Smooth muscle cell (in vitro differentiated cells): ENCODE data around the gene LSM7. TPM values are rescaled to one million over a fixed set of nuclear protein-coding genes. Genes with fewer than 3 reads are reported as not detected.

Source experiments
- DNase-seq: peaks from one replicate; lab custom pipeline; 2025; ENCODE audit not compliant: unreplicated experiment; lab: John Stamatoyannopoulos, UW
- H2AFZ ChIP-seq: fragments of 200-600 bp; sonication (generic); 2 replicates; pipeline ENCODE4 v1.6.0; 2016; ENCODE audit warnings: antibody characterized with exemption, low read depth, mild to moderate bottlenecking
- H3F3A ChIP-seq: fragments of 200-600 bp; sonication (generic); 2 replicates; pipeline ENCODE4 v1.6.0; 2017; ENCODE audit warnings: antibody characterized with exemption, low read depth
- H3K27ac ChIP-seq: fragments of 200-600 bp; sonication (generic); 2 replicates; pipeline ENCODE4 v1.5.1; 2016; ENCODE audit warnings: low read depth, mild to moderate bottlenecking
- H3K27me3 ChIP-seq: fragments of 200-600 bp; sonication (generic); 2 replicates; pipeline ENCODE4 v1.6.1; 2016; ENCODE audit warnings: low read depth, mild to moderate bottlenecking
- H3K36me3 ChIP-seq: fragments of 200-600 bp; sonication (generic); 2 replicates; pipeline ENCODE4 v1.5.1; 2016; ENCODE audit warnings: low read depth
- H3K4me1 ChIP-seq: fragments of 200-600 bp; sonication (generic); 2 replicates; pipeline ENCODE4 v1.5.1; 2016; ENCODE audit warnings: low read depth
- H3K4me2 ChIP-seq: fragments of 200-600 bp; sonication (generic); 2 replicates; pipeline ENCODE4 v1.6.0; 2016; ENCODE audit warnings: mild to moderate bottlenecking
- H3K4me3 ChIP-seq: fragments of 200-600 bp; sonication (generic); 2 replicates; pipeline ENCODE4 v1.5.1; 2016; ENCODE audit warnings: mild to moderate bottlenecking
- H3K79me2 ChIP-seq: fragments of 200-600 bp; sonication (generic); 2 replicates; pipeline ENCODE4 v1.6.0; 2016; ENCODE audit warnings: low read depth, mild to moderate bottlenecking
- H3K9ac ChIP-seq: fragments of 200-600 bp; sonication (generic); 2 replicates; pipeline ENCODE4 v1.6.0; 2016; ENCODE audit warnings: low read depth
- H3K9me3 ChIP-seq: fragments of 200-600 bp; sonication (generic); replicated peaks from 2 replicates; pipeline ENCODE4 v1.5.1; 2016; ENCODE audit warnings: low read depth
- H4K20me1 ChIP-seq: fragments of 200-600 bp; sonication (generic); 2 replicates; pipeline ENCODE4 v1.6.0; 2016; ENCODE audit warnings: low read depth
- WGBS: methylation state at CpG from one replicate; pipeline ENCODE4 v1.1.7; 2016; ENCODE audit warnings: low lambda C conversion rate; 5-methylcytosine and 5-hydroxymethylcytosine counted together
- polyA plus RNA-seq: library from polyadenylated mRNA; unstranded; fragments of >200 nt; fragmentation: Nextera tagmentation; extraction: Ambion mirVana; gene quantifications from 2 replicates; pipeline ENCODE4 v1.2.1, GENCODE V29; 2016
- total RNA-seq: library from RNA; depleted of rRNA; stranded (reverse); fragments of >200 nt; gene quantifications from 2 replicates; pipeline ENCODE4 v1.2.3, GENCODE V29; 2014
- TF ChIP-seq, protein P1 (sequence below): fragments of 200-600 bp; sonication (generic); IDR thresholded peaks from 2 replicates; pipeline ENCODE4 v1.5.1; 2017; ENCODE audit warnings: borderline replicate concordance, mild to moderate bottlenecking, antibody characterized with exemption; ENCODE audit not compliant: insufficient read depth, poor library complexity, severe bottlenecking

Gene LSM7
- total and polyA plus RNA-seq, 2 experiments from 2014 or later: 161 to 164 TPM

DNA sequence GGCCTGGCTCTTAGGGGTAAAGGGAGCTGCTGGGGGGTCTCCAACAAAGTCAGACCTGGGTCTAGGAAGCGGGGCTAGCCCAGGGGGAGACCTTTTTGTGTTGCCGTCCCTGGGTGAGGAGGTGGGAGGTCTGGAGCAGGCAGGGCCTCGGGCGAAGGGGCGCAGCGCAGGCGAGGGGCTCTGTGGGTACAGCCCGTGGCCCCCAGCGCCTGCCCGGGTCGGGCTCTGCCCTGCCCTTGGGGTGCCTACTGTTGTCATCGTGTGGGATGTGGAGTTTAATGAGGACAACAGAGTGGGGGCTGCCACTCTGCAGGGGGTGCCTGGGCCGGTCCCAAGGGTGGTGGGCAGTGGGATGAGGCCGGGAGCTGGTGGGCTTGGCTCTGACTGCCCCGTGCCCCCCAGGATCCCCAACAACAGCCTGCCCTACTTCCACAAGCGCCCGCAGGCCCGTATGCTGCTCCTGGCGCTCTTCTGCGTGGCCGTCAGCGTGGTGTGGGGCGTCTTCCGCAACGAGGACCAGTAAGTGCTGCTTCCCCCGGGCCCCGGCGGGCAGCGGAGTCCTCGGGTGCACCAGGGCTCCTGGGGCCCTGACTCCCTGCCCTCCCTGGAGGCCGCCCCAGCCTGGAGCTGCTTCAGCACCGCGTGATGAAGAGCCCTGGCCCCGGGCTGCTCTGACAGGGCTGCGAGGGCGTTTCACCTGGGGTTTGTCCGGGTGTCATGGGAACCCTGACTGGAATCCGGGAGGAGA lies 12.3 kb upstream of the LSM7 start:
- DNase-seq: no peak
- WGBS: 89% methylated on average over 36 of the region's 38 CpGs
- peaks cover 36% of the 10 kb centered on the region for H4K20me1 ChIP-seq
- no peaks in the 10 kb centered on the region for H3K27me3 ChIP-seq
- no peak overlapping the region for H3K9ac ChIP-seq
- no peak overlapping the region for H3K4me2 ChIP-seq
- H3K4me3 ChIP-seq: no peak overlapping the region
- TF ChIP-seq, protein P1, sequence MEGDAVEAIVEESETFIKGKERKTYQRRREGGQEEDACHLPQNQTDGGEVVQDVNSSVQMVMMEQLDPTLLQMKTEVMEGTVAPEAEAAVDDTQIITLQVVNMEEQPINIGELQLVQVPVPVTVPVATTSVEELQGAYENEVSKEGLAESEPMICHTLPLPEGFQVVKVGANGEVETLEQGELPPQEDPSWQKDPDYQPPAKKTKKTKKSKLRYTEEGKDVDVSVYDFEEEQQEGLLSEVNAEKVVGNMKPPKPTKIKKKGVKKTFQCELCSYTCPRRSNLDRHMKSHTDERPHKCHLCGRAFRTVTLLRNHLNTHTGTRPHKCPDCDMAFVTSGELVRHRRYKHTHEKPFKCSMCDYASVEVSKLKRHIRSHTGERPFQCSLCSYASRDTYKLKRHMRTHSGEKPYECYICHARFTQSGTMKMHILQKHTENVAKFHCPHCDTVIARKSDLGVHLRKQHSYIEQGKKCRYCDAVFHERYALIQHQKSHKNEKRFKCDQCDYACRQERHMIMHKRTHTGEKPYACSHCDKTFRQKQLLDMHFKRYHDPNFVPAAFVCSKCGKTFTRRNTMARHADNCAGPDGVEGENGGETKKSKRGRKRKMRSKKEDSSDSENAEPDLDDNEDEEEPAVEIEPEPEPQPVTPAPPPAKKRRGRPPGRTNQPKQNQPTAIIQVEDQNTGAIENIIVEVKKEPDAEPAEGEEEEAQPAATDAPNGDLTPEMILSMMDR: no peak
- no peak overlapping the region for H2AFZ ChIP-seq
- H3K4me1 ChIP-seq: no peaks in the 10 kb centered on the region
- no peaks in the 10 kb centered on the region for H3K9me3 ChIP-seq
- H3F3A ChIP-seq: no peaks in the 10 kb centered on the region
- H3K36me3 ChIP-seq: no peaks in the 10 kb centered on the region
- H3K79me2 ChIP-seq: peaks cover 8% of the 10 kb centered on the region
- no peak overlapping the region for H3K27ac ChIP-seq

GRCh38 chr19:2339644-2340310 lies 11.4 kb upstream of the LSM7 start:
- no peak overlapping the region for H3K9ac ChIP-seq
- peaks cover 13% of the 10 kb centered on the region for H3K79me2 ChIP-seq
- DNase-seq: no peak
- H3F3A ChIP-seq: no peaks in the 10 kb centered on the region
- no peaks in the 10 kb centered on the region for H3K9me3 ChIP-seq
- no peaks in the 10 kb centered on the region for H3K4me1 ChIP-seq
- H3K4me3 ChIP-seq: no peak overlapping the region
- no peaks in the 10 kb centered on the region for H3K36me3 ChIP-seq
- no peak overlapping the region for H3K27ac ChIP-seq
- no peak overlapping the region for H2AFZ ChIP-seq
- 97% methylated on average over 34 of the region's 52 CpGs for WGBS
- no peak overlapping the region for H3K4me2 ChIP-seq
- no peaks in the 10 kb centered on the region for H3K27me3 ChIP-seq
- TF ChIP-seq, protein P1: no peak
- peaks cover 41% of the 10 kb centered on the region for H4K20me1 ChIP-seq

GRCh38 chr19:2338751-2339643 lies 10.6 kb upstream of the LSM7 start:
- Histone ChIP-seq H3K4me3 (no peak overlapping the region), H3K79me2 (peaks cover 18% of the 10 kb centered on the region), H3K9me3 (no peaks in the 10 kb centered on the region), H3K9ac (no peak overlapping the region), H3K36me3 (no peaks in the 10 kb centered on the region), H3K27ac (no peak overlapping the region), H3K27me3 (no peaks in the 10 kb centered on the region), H2AFZ (no peak overlapping the region), H4K20me1 (peaks cover 49% of the 10 kb centered on the region), H3K4me2 (no peak overlapping the region), H3K4me1 (no peaks in the 10 kb centered on the region), H3F3A (no peaks in the 10 kb centered on the region)
- DNase-seq: no peak
- WGBS: 97% methylated on average over 48 of the region's 54 CpGs
- TF ChIP-seq, protein P1: no peak
